Common myeloid progenitor, CD34-positive (primary cell): Measurements from ENCODE around the gene GALR1.

Source experiments
- CTCF ChIA-PET: fragments of 350-600 bp; sonication (Branson Sonifier 250); formaldehyde crosslinking; loops from one replicate; lab custom pipeline; 2021; ENCODE audit warnings: antibody characterized with exemption; lab: Charles Lee
- POLR2A ChIA-PET: fragments of 350-600 bp; sonication (Branson Sonifier 250); formaldehyde crosslinking; loops from one replicate; lab custom pipeline; 2021; ENCODE audit warnings: antibody characterized with exemption; lab: Charles Lee
- DNase-seq, 3 donors: peaks; one replicate each; pipeline versions ENCODE4 v3.0.0 to v3.0.0-alpha.2; 2013
- H3K27ac ChIP-seq, 2 experiments: 1 replicate in 1 of 2; 2 replicates in 1 of 2; pipeline ENCODE4 v1.7.0; 2013; ENCODE audit warnings: inconsistent platforms in 2 of 2, low read length in 2 of 2, mild to moderate bottlenecking in 2 of 2, low read depth in 1 of 2, moderate library complexity in 1 of 2; ENCODE audit not compliant: severe bottlenecking in 2 of 2, insufficient read depth in 1 of 2, poor library complexity in 1 of 2
- H3K27me3 ChIP-seq, 5 experiments: replicated peaks in 2 of 5; 1 replicate in 3 of 5; 2 replicates in 2 of 5; pipeline versions ENCODE4 v1.6.1 to v1.7.0; 2013; ENCODE audit warnings: low read length in 4 of 5, mild to moderate bottlenecking in 2 of 5, moderate library complexity in 2 of 5, inconsistent platforms in 1 of 5; ENCODE audit not compliant: insufficient read depth in 5 of 5, control insufficient read depth in 4 of 5
- H3K36me3 ChIP-seq, 4 experiments: 1 replicate in 2 of 4; 2 replicates in 2 of 4; pipeline versions ENCODE4 v1.6.1 to v1.7.0; 2013; ENCODE audit warnings: low read length in 3 of 4, control low read depth in 1 of 4, mild to moderate bottlenecking in 1 of 4; ENCODE audit not compliant: control insufficient read depth in 4 of 4, insufficient read depth in 4 of 4
- H3K4me1 ChIP-seq, 4 experiments: 1 replicate in 3 of 4; 2 replicates in 1 of 4; pipeline versions ENCODE4 v1.6.1 to v1.7.1; 2013; ENCODE audit warnings: low read length in 3 of 4, mild to moderate bottlenecking in 3 of 4, control low read depth in 1 of 4, inconsistent platforms in 1 of 4, moderate library complexity in 1 of 4; ENCODE audit not compliant: control insufficient read depth in 4 of 4, insufficient read depth in 4 of 4; ENCODE audit errors: control extremely low read depth in 1 of 4
- H3K4me3 ChIP-seq, 7 experiments: 1 replicate in 4 of 7; 2 replicates in 3 of 7; pipeline versions ENCODE4 v1.5.1 to v1.7.0; 2013; ENCODE audit warnings: mild to moderate bottlenecking in 7 of 7, low read length in 6 of 7, moderate library complexity in 6 of 7, inconsistent platforms in 2 of 7, low read depth in 2 of 7, control low read depth in 1 of 7; ENCODE audit not compliant: insufficient read depth in 4 of 7, control insufficient read depth in 1 of 7; ENCODE audit errors: extremely low read depth in 1 of 7
- H3K9me3 ChIP-seq, 5 experiments: 1 replicate in 4 of 5; 2 replicates in 1 of 5; pipeline versions ENCODE4 v1.6.1 to v1.7.1; 2013; ENCODE audit warnings: low read length in 4 of 5, mild to moderate bottlenecking in 2 of 5, inconsistent platforms in 1 of 5, low read depth in 1 of 5, moderate library complexity in 1 of 5; ENCODE audit not compliant: control insufficient read depth in 4 of 5, insufficient read depth in 2 of 5; ENCODE audit errors: control extremely low read depth in 1 of 5
- WGBS: methylation state at CpG from one replicate; pipeline ENCODE4 v1.1.5; 2013; ENCODE audit not compliant: insufficient coverage; 5-methylcytosine and 5-hydroxymethylcytosine counted together

Gene GALR1

DNA sequence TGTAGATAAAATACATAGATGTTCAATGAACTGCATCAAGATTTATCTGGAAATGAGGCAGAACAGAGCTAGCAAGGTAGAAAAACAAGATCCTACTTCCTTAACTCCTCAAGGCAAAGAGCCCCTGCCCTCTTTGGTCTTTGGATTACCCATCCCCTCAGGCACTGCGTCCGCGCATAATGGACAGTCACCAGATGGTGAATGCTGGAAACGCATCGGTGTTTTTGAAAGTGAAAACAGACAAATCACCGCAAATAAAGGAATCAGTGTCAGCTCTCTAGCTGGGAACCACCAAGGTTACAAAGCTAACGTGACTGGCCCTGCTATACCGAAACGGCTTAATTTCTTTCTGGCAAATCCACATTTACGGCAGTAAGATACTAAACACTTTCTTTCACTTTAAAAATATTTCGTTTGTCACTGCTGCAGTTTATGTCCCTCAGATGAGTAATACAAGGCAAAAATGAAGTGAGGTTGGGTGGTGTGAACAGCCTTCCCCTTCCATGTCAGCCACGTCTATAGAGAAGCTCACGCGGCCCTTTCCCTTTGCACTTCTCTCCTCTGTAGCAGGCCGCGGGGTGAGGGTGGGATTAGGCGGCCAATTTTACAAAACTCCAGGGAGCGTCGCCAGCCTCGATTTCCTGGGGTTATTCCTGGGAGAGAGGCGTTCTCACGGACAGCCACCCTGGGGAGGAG, 627 bp upstream of the GALR1 start:
- Histone ChIP-seq H3K36me3 (no peaks in the 10 kb centered on the region), H3K4me3 (peak overlapping the region in 6 of 7 experiments; percentile 23 to 63 (median 44)), H3K27me3 (peaks cover 20 to 87% (median 33%) of the 10 kb centered on the region in 5 experiments), H3K9me3 (peaks cover 6 to 23% (median 10%) of the 10 kb centered on the region in 5 experiments), H3K27ac (no peak overlapping the region), H3K4me1 (peaks cover 0 to 30% (median 12%) of the 10 kb centered on the region in 4 experiments)
- CTCF ChIA-PET = interaction anchor here (1.4 kb wide), 1 partner anchor 16 kb away, joined by 4 read pairs; no protein-coding TSS in a partner anchor
- POLR2A ChIA-PET = no interaction called here
- 7% methylated on average over 17 of the region's 22 CpGs for WGBS
- peak; percentile 16 to 74 (median 57) for DNase-seq

DNA sequence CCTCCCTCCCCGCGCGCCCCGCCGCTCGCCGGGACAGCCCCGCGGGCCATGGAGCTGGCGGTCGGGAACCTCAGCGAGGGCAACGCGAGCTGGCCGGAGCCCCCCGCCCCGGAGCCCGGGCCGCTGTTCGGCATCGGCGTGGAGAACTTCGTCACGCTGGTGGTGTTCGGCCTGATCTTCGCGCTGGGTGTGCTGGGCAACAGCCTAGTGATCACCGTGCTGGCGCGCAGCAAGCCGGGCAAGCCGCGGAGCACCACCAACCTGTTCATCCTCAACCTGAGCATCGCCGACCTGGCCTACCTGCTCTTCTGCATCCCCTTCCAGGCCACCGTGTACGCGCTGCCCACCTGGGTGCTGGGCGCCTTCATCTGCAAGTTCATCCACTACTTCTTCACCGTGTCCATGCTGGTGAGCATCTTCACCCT, 865 bp downstream of the GALR1 start:
- 2% methylated on average over 39 of the region's 40 CpGs for WGBS
- DNase-seq = peak in 2 of 3 donors; percentile 3 to 21
- H3K36me3 ChIP-seq = no peaks in the 10 kb centered on the region
- H3K27me3 ChIP-seq = peaks cover 29 to 95% (median 38%) of the 10 kb centered on the region in 5 experiments
- H3K9me3 ChIP-seq = peaks cover 4 to 20% (median 10%) of the 10 kb centered on the region in 5 experiments
- peaks cover 0 to 30% (median 12%) of the 10 kb centered on the region in 4 experiments for H3K4me1 ChIP-seq
- POLR2A ChIA-PET = no interaction called here
- H3K27ac ChIP-seq = no peak overlapping the region
- H3K4me3 ChIP-seq = peak overlapping the region in 1 of 7 experiments; percentile 6
- CTCF ChIA-PET = no interaction called here

DNA sequence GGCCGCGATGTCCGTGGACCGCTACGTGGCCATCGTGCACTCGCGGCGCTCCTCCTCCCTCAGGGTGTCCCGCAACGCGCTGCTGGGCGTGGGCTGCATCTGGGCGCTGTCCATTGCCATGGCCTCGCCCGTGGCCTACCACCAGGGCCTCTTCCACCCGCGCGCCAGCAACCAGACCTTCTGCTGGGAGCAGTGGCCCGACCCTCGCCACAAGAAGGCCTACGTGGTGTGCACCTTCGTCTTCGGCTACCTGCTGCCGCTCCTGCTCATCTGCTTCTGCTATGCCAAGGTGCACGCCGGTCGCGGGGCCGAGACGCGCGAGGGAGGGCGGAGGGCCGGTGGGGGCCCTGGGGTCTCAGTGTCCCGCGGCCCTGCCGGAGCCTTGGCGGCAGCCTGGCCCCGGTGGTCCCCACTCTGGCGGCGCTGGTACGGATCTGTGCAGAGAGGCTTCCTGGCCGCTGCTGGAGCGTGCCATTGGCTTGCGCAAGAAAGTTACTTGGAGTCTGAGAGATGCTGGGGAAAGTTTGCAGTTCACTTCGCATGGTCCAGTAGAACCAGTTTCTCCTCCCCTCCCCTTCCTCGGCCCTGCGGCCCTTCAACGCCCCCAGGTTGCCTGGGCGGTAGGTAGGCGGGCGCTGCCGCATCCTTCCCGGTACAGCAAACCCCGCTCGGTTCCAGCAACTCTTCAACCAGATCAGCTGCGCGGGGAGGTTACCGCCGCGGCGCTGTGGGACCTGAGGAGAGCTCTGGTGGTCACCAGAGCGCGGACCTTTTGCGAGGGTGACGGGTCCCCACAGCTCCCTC, 1.5 kb downstream of the GALR1 start:
- H3K27ac ChIP-seq = no peak overlapping the region
- peak in 2 of 3 donors; percentile 10 to 19 for DNase-seq
- H3K36me3 ChIP-seq = no peaks in the 10 kb centered on the region
- peaks cover 0 to 30% (median 12%) of the 10 kb centered on the region in 4 experiments for H3K4me1 ChIP-seq
- ChIA-PET POLR2A (no interaction called here), CTCF (no interaction called here)
- WGBS = 4% methylated on average over 59 of the region's 67 CpGs
- peaks cover 4 to 20% (median 10%) of the 10 kb centered on the region in 5 experiments for H3K9me3 ChIP-seq
- no peak overlapping the region for H3K4me3 ChIP-seq
- H3K27me3 ChIP-seq = peaks cover 29 to 95% (median 38%) of the 10 kb centered on the region in 5 experiments

DNA sequence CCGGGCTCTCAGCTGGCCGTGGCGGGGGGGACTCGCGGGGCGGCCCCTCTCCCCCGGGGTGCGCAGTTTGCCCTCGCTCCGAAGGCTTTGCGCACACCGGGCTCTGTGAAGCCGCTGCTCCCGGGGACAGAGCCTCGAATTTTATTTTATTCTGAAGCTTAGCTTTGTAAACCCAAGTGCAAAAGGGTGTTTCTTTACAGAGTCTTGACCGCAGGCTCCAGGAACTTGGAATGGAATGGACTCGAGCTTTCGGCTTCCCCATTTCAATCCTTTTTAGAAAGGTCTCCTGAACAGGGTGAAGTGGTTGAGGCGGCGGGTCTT, 2.0 kb downstream of the GALR1 start:
- POLR2A ChIA-PET = no interaction called here
- H3K27ac ChIP-seq = no peak overlapping the region
- 6% methylated on average over 20 of the region's 20 CpGs for WGBS
- H3K4me3 ChIP-seq = no peak overlapping the region
- CTCF ChIA-PET = no interaction called here
- peaks cover 28 to 93% (median 40%) of the 10 kb centered on the region in 5 experiments for H3K27me3 ChIP-seq
- peaks cover 0 to 30% (median 12%) of the 10 kb centered on the region in 4 experiments for H3K4me1 ChIP-seq
- DNase-seq = no peak
- peaks cover 4 to 18% (median 8%) of the 10 kb centered on the region in 5 experiments for H3K9me3 ChIP-seq
- H3K36me3 ChIP-seq = no peaks in the 10 kb centered on the region

DNA sequence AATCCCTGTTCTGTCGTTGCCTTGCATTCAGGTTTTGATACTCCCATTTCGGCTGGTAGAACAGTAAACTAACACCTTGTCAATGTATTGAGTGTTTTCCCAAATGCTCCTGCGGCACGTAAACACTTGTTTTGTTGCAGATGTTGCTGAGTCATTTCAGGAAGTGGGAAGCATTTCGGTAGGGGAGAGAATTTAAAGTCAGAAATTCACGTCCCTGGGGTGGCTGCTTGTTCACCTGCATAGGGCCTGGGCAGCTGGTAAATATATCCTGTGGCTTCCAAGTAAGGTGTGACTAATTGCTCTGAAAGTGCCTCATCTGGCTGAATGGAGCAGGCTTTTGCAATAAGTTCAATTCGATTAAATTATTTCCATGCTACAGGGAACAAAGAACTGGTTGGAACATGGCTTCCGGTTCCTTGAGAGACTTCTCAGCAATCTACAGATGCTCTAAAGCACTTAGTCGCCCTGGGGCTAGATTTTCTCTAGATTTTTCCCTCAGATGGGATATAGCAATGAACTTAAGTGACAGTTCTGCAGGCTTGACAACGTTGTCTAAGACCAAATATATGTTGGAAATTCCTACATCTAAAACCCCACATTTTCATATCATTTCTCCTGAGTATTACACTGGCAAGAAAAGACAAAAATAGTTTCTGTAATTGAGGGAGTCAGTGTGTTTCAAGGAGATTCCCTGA, 5.2 kb downstream of the GALR1 start:
- ChIA-PET POLR2A (no interaction called here), CTCF (no interaction called here)
- DNase-seq = no peak
- WGBS = 43% methylated on average over 8 of the region's 10 CpGs
- Histone ChIP-seq H3K27ac (no peak overlapping the region), H3K4me3 (no peak overlapping the region), H3K36me3 (no peaks in the 10 kb centered on the region), H3K9me3 (peaks cover 0 to 4% (median 0%) of the 10 kb centered on the region in 5 experiments), H3K27me3 (peaks cover 22 to 72% (median 27%) of the 10 kb centered on the region in 5 experiments), H3K4me1 (peaks cover 0 to 17% (median 6%) of the 10 kb centered on the region in 4 experiments)

DNA sequence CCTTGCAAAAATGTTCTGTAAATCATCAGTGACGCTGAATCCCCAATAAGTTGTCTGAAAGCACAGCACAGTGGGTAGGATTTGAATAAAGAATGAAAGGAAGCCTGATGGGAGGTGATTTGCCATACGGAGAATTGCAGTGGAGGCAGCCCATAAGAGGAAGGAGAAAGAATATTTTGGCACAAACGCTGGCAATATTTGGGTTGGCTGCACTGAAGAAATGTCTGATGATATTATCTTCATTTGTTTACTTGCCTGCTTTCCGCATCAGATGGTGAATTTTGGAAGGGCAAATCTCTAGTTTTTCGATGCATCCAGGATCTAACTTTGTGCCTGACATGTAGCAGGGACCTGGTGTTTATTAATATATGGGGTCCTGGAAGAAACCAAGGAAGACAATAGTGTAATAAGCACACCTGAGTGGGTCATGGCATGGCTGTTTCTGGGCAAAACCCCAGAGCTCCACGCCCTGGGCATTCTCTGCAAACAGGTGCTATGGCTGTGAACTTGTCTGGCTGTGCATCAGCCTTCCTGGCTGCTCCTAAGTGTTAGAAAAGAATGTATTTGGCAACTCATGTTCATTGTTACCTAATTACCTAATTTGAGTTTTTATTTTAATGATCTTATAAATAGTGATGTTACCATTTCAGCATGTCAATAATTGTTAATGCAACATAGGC, 5.9 kb downstream of the GALR1 start:
- CTCF ChIA-PET = no interaction called here
- no peaks in the 10 kb centered on the region for H3K36me3 ChIP-seq
- WGBS = 68% methylated on average over 4 of the region's 6 CpGs
- H3K27ac ChIP-seq = no peak overlapping the region
- H3K4me1 ChIP-seq = peaks cover 0 to 12% (median 4%) of the 10 kb centered on the region in 4 experiments
- H3K4me3 ChIP-seq = no peak overlapping the region
- peaks cover 17 to 66% (median 26%) of the 10 kb centered on the region in 5 experiments for H3K27me3 ChIP-seq
- peaks cover 0 to 4% (median 0%) of the 10 kb centered on the region in 5 experiments for H3K9me3 ChIP-seq
- POLR2A ChIA-PET = no interaction called here
- no peak for DNase-seq
